ENCODE data around the gene SSTR3. TPM values are rescaled to one million over a fixed set of nuclear protein-coding genes. Genes with fewer than 3 reads are reported as not detected.

The SSTR3 gene
- polyA plus RNA-seq, 4 donors, result 0.69 to 1.3 (median 0.79) TPM

DNA sequence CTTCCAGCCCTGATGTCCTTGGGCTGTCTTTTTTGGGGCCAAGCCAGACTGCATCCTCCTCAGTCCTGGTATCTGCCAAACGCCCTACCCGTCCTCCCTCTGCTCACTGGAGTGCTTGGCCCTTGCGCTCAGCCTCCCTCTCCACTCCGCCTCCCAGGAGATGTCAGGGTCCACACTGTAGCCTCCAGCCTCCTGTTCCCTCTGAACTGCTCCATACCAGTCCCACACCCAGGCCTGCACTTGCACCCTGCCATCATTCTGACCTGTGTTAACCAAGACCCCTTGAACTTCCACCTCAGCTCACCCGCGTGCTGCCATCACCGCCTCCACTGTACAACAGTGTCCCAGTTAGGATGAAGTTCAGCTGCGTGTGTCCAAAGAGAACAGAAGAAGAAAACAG is 56.3 kb downstream of the SSTR3 start:
- DNase-seq (ENCODE audit: low read depth in 4 of 4, low spot score in 3 of 4), result no peak

- DNase-seq (ENCODE audit: low read depth in 4 of 4, low spot score in 3 of 4), result no peak
Measured at GRCh38 chr22:37154925-37155712, 57.2 kb downstream of the SSTR3 start.

Other genes with a start within 250 kb of the SSTR3 start
- gene TST, start 193.0 kb downstream of the SSTR3 start, polyA plus RNA-seq (ENCODE audit: insufficient read length in 4 of 4), result 10 to 100 TPM; 46.3 to 64.8 (median 50.7) TPM
- 10 to 100 TPM; 49.2 to 79.6 (median 52.2) TPM for gene MPST, start 192.7 kb downstream of the SSTR3 start, polyA plus RNA-seq (ENCODE audit: insufficient read length in 4 of 4)
- gene KCTD17, start 160.7 kb downstream of the SSTR3 start, polyA plus RNA-seq (ENCODE audit: insufficient read length in 4 of 4), result 10 to 100 TPM; 23.1 to 35.4 (median 27.1) TPM
- under 1 TPM; 0.18 to 0.54 (median 0.33) TPM for gene TMPRSS6, start 102.8 kb downstream of the SSTR3 start, polyA plus RNA-seq (ENCODE audit: insufficient read length in 4 of 4)
- 1 to 10 TPM in 3 of 4 donors, under 1 TPM in 1; 0.96 to 2.2 (median 1.2) TPM for gene IL2RB, start 62.6 kb downstream of the SSTR3 start, polyA plus RNA-seq (ENCODE audit: insufficient read length in 4 of 4)
- gene C1QTNF6, start 24.2 kb downstream of the SSTR3 start, polyA plus RNA-seq (ENCODE audit: insufficient read length in 4 of 4), result 10 to 100 TPM; 29.9 to 33.2 (median 31.9) TPM
- gene RAC2, start 31.8 kb upstream of the SSTR3 start, polyA plus RNA-seq (ENCODE audit: insufficient read length in 4 of 4), result 1 to 10 TPM; 6.5 to 9.1 (median 7.2) TPM
- gene CYTH4, start 70.0 kb upstream of the SSTR3 start, polyA plus RNA-seq (ENCODE audit: insufficient read length in 4 of 4), result 1 to 10 TPM; 2.9 to 5.6 (median 3.3) TPM
- 1 to 10 TPM in 3 of 4 donors, under 1 TPM in 1; 0.99 to 2.4 (median 1.5) TPM for gene ELFN2, start 215.0 kb upstream of the SSTR3 start, polyA plus RNA-seq (ENCODE audit: insufficient read length in 4 of 4)